NCI-H748 (cell line): Measurements from ENCODE around the gene CDH23.
A peak's percentile ranks its signal among the peaks of the same experiment; 100 is the strongest.

ENCODE experiments used
- DNase-seq: peaks from one replicate; lab custom pipeline; 2025; ENCODE audit not compliant: unreplicated experiment; lab: John Stamatoyannopoulos, UW

Gene CDH23

DNA sequence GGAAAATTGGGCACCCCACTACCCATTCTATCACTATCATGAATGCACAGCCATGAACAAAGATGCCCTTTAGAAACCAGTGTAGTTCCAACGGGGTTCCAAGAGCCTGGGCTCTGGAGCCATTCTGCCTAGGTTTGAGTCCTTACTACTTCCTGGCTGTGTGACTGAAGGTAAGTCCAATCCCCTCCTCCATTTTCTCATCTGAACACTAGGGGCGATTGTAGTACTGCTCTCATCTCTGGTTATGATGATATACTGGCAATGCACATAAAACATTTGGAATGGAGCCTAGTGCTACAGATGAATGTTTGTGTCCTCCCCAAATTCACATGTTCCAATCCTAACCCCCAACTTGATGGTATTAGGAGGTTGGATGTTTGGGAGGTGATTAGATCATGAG lies 28.1 kb upstream of the CDH23 start:
- no peak for DNase-seq

DNA sequence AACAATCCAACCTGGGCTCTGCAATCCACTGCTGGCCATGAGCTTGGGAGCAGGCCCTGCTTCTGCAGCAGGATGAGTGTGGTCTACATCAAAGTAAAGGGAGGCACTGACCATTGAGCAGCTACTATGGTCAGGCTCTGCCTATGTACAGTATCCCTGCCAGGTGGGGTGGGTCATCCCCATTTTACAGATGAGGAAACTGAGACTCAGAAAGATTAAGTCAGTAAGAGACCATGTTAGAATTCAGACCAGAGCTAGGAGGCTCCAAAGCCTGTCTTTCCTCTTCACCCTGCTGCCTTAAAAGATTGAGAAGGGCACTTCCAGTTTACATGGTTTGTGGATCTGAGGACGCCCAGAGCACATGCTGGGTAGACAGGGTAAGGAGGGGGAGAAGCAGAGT lies 27.1 kb upstream of the CDH23 start:
- no peak for DNase-seq

DNA sequence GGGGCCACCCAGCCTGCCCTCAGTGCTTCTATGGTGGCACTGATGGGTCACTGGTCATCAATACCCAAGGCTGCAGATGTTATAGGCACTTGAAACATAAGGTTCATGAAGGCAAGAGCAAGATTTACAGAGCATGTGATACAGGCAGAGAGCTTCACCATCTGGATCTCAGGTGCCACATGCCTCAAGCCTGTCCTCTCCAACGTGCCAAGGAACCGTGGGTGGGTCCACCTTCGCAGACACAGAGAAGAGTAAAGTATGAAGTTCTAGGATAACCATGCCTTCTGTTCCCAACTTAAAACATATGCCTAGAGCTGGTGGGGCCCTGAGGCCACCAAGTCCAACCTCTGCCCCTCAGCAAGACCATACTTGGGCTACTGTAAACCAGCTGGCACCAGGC lies 26.7 kb upstream of the CDH23 start:
- DNase-seq = no peak

DNA sequence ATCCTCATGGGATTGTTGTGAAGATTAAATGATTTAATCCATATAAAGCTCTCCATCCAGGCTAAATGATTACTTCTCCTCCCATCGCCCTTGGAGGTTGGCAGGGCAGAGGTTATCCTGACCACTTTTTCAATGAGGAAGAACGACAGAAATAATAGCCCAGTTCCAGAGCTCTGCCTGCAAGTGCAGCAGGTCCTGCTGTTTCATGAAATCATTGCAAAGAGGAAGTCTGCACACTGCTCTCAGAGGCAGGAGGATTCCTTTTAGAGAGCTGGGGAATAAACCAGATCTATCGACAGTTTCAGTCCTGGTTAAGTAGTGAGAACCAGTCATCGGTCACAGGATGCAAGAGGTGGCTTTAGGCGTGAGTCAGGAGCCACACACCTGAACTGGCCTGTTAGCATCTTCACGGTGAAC lies 25.0 kb upstream of the CDH23 start:
- DNase-seq = no peak

DNA sequence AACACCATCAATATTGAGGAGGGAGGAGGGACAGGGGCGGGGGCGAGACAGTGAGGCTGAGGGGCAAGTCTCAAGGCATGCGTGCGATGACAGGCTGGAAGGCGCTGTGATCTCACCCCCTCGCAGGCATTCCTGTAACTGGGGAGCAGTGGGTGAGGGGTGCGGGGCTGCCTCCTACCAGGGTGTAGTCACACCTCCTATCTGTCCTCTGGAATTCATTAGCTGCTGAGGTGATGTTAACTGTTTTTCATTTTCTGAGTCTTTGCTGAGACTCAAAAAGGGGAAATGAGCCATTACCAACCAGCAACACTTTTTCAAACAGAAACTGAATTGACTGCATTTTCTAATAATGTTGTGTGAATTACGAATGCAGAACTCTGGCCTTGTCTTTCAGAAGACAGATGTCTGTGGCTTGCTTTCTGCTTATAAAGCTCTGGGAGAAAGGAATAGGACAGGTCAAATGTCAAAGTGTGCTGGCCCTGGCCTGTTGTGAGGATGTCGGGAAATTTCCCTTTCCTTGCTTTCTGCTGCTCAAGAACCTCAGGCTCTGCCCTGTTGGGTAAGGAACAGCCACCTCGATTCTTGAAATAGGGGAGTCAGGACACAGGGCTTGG lies 23.7 kb upstream of the CDH23 start:
- no peak for DNase-seq

DNA sequence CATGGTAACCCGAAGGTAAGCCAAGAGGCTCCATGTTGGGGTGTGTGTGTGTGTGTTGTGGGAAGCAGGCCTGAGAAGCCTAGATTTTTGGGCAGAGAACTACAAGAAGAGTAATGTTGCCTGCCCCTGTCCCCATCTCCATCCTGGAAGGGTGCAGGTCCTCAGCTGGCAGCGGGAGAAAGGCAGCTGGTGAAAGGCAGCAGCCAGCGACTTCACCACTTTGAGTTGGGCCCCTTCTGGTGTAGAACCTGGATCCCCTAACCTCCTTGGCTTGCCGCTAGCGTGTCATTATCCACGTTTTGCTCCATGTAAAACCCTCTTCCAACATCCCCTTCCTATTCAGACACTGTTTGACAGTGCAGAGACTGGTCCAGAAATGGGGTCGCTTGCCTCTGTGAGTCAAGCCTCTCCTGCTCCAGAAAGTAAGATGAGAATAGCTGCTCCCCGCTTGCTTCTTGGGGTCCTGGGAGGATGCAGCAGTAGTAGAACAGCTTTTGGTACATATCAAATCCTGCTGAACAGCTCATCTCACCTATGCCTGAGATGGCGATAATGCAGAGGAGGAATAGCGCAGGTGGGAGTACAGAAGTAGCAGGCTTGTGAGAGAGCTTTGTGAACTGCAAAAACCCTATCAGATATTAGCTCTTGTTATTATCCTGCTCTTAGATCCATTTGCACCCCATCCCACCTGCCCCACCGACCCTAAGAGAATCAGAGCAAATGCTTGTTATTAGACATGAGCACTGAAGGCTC lies 22.1 kb upstream of the CDH23 start:
- no peak for DNase-seq

DNA sequence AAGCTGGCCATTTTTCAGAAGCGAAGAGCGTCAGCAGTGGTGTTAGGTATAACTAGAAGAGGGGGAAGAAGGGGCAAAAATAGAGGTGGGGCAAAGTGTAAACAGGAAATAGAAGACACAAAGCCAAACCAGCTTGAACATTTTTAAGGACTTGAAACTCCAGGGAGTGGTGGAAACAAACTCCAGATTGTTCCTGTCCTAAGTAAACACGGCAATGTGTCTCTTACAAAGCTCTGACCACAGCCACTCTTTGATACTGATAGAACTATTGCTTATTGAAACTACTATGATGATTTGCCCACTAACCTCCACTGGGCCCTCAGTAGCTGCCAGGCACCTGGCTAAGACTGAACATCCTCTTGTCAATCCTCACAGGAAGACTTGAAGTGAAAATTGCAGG lies 20.8 kb upstream of the CDH23 start:
- DNase-seq = no peak

DNA sequence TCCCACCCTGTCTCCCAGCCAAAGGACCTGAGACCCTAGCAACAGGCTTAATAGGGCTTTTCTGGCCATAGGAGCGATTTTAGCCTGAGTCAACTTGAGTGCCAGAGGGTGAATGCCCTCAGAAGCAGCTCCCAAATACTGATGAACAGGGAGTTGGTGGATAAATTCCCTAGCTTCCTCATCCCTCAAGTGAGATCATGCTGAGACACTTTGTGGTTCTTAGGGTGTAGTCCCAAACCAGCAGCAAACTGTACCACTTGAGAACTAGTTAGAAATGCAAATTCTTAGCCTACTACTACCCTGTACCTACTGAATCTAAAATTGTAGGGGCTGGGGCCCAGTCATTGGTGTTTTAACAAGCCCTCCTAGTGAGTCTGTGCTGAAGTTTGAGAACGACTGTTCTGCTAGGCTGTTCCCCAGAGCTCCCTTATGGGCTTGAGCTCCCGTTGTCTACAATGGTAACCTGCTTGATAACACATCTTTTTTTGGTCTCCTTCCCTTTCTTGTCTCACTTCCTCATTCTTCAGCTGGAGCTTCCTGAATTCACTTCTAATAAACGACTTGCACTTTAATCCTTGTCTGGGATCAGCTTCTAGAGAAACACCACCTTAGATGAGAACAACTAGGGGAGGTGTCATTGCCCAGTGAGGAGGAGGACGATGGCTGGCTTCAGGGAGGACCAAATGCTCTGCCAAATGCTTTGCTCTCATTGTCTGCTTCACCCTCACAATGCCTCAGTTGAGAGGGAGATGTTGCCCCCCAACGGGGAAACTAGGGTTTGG lies 18.2 kb upstream of the CDH23 start:
- no peak for DNase-seq

DNA sequence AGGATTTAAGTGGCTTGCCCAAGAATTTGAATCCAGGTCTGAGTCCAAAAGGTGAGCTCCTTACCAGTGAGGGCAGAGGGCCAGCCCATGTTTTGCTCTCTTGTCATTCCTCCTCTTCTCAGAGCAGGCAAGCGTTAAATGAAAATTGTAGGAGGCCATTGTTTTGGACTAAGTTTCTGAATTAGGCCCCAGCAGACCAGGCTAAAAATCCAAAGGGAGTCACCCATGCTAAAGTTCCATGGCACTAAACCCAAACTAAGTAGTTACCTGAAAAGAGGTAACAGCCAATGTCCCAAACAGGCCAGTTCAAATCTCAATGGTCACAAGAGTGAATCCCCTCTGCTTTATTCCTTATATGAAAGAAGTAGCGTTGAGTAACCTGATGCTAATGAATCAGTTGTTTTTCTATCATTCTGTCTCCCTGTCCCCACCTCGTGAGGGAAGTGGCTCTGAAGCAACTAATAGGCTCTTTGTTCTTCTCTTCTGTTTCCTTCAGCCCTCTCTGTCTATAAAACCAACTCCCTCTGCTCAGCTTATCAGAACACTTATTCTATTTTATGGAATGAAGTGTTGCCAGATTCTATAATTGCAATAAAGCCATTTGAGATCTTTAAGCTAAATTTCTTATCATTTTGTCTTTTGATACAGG lies 17.5 kb upstream of the CDH23 start:
- no peak for DNase-seq

DNA sequence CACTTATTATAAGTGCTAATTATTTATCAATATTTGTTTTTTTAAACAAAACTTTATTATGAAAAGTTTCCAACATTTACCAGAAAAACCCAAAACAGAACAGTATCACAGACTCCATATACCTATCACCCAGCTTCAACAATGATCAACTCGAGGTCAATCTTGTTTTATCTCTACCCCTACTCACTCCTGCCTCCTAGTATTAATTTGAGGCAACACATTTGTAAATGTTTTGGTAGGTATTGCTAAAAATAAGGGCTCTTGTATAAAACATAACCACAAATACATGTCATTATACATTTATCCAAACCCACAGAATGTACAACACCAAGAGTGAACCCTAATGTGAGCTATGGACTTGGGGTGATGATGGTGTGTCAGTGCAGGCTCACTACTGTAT lies 15.9 kb upstream of the CDH23 start:
- no peak for DNase-seq

DNA sequence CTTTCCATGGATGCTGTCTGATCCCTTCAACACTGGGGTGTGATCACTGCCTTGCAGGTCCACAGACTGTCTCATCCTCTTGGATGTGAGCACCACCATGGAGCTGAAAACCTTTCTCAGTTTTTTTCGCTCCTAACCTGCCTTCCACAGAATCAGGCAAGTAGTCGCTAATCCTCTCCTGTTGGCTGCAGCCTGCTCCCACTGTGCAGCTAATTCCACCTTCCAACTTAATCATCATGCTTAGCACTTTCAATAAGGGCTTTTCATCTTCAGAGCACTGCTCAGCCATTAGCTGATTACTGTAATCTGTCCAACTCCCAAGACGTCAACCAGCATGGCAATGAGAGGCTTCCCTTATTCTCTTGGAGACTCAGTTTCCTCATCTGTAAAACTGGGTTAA lies 15.1 kb upstream of the CDH23 start:
- DNase-seq = no peak

DNA sequence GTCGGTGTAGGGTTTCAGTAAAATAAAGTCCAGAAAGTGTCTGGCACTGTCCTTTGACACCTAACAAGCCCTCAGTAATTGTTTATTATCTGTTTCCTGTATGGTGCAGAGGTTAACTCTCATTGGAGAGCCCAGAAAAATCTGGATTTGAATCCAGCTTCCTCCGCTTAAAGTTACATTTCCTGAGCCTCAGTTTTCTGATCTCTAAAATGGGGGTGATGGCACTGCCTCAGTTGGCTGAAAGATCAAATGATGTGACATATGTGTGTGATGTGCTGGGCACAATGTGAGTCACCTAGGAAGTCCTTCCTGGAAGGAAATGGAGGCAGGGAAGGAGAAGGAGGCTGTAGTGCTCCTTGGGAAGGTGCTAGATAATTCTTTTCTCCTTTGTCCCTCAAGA lies 14.7 kb upstream of the CDH23 start:
- DNase-seq = no peak

DNA sequence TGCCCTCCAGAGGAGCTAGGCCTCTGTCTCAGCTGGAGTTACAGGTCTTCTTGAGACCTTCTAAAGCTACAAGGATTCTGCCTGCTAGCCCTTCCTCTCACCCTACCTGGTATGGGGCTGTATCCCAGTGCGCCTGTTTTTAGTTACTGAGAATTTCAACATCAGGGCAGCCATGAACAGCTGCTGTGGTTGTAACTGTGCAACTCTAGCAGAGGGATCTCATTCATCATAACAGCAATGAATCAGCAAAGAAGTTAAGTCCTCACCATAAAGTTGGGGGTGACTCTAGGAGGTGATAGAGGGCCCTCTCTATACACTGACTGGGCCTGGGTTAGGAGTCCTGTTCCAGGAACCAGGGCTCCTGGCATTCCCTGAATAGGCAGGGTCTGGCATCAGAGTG lies 14.0 kb upstream of the CDH23 start:
- DNase-seq = no peak

DNA sequence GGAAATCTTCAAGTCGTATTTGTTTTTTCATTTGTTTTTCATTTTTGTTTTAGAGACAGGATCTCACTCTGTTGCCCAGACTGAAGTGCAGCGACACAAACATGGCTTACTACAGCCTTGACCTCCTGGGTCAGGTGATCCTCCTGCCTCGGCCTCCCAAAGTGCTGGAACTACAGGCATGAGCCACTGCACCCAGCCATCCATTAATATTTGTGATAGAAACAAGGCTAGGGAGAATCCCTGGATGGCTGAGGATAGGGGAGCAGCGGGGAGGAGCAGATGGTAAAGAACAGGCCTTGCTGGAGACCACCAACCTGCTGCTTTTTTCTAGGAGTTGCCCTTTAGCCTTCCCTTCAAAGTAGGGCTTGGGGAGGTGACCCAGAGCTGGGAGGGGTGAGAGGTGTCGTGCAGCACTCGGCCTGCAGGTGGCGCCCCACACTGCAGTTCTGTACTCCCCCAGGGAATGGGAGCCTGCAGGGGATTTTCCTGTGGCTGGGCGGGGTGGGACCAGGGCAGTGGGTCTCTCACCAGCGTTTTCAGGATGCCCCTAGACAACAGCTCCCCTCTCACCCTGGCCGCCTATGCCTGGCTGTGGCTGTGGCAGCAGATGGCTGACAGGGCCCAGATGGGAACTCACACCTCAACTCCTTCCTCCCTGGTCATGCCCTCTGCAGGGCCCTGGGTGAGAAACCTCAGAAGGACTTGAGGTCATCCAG lies 12.6 kb upstream of the CDH23 start:
- DNase-seq = peak; percentile 38

DNA sequence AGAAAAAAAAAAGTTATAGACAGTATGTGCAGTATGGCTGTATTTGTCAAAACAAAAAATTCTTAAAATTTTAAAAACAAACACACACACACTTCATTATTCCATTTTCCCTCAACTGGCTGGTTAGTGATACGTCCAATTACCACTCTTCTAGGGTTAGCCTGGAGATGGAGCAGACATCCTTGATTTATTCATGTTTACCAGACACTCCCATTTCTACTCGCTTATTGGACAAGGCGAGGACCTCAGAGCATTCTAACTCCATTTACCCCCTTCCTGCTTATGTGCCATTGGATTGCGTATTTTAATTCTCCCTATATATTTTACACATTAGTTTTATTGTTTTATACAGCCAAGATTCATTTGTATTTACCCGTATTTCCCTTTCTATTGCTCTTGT lies 8.5 kb upstream of the CDH23 start:
- no peak for DNase-seq

DNA sequence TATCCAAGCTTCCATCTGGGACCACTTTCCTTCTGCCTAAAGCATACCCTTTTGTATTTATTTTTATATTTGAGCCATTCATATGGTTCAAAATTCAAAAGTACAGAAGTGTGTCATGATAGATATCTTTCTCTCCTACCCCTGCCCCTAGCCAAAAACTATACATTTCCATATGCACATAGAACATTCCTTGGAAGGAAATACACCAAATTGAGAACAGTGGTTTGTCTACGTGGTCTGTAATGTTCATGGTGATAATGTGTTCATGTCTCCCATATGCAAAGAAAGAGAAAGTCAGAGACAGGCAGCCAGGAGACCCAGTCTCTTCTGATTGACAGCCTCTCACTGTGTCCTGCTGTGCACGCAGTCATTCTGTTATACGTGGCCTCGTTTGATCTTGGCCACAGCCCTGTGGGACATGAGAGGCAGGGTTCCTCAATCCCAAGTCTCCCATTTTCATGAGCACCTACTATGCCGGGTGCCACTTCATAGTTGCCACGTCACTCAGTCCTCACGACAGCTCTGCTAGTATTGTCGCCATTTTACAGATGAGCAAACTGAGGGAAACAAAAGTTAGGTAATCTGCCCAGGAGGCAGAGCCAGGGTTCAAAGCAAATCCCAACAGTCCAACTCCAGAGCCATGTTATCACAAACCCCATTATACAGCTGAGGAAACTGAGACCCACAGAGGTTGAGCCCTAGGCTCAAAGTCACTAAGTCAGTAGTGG lies 8.0 kb upstream of the CDH23 start:
- no peak for DNase-seq

DNA sequence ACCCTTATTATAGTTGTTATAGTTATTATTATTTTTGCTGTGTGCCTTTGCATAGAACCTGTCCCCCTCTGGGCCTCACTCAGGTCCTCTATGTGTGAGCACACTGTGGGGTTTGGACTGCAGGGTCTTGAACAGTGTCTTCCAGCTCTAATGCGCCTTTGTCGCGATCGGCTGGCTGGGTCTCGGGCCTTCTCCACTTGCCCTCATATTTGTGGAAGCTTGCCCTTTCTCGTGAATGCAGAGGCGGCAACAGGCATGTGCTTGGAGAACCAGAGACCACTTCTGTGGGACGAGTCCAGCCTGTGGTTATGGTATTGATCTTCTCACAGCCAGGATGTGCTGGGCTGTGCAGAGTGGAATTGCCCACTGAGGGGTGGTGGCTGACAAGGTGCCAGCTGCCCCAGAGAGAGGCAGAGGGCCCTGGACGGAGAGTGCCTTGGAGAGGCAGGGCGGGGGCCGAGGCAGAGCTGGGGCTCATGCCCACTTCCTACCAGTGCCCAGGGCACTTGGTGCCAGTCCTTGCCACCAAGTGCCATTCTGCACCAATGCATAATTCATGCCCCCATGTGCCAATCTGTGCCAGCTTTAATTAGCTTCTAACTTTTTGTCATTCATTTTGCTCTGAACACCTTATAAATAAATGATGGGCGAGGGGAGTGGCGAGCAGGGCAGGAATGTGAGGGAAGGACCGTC lies 6.8 kb upstream of the CDH23 start:
- DNase-seq = no peak

DNA sequence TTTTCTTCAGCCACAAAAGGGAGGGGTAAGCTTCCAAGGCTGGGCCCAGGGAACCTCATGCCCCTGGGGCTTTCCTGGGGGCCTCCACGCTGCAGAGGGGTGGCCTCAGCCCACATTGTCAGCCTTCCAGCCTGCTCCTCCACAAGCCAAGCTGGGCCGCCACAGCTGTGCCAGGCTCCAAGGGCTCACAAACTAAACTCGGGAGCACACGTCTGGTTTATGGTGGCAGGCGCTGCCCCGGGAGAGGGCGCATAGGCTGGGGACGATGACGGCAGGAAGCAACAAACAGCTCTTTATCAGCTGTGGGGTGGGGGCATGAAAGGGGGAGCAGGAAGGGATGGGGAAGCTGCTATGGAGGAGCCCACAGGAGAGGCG lies 6.3 kb upstream of the CDH23 start:
- DNase-seq = no peak

DNA sequence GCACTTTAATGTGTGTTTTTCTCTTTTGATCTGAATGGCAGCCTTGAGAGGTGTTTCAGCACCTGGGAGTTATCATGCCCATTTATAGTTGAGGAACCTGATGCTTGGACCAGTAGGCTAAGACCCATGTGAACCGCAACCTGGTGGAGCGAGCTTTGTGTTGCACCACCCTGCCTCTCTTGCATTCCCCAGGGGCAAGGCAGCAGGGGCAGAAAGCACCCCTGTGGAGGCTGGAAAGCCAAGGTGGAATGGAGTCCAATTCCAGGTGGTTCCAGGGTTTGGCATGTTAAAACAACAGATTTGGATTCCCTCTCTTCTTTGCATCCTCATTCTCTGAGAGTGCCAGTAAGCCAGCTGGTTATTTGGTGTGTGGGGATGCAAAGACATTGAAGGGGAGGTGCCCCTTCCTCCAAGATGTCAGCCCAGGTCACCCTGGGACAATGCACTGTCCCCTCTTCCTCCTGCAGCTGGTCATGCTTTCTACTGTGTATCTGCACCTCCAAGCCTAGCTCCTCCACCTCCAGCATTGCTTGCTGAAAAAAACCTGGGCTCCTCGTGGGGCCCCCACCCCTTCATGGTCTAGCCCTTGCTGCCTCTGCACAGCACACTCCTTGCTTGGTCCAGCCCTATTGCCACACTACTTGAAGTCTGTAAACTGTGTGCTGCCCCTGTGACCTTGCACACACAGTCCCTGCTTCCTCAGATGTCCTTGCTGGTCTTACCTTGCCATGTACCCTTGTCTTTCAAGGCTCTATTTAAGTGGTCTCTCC lies 5.6 kb upstream of the CDH23 start:
- no peak for DNase-seq
